ENCODE results near the gene RNASE1.

DNA sequence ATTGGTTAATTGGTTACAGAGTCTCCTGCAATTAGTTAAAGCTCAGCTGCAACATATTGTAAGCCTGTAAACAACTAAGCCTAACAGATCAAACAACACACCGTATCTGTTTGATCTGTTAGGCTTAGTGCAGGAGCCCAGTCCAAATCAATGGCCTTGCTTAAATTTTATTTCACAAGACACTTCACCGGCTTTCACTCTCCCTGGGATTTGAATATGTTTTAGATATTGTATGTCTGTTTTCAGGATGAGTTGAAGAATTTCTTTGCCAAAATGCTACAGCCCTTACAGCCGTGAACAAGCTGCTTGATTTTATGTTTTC is 5.5 kb upstream of the RNASE1 start:
- TF ChIP-seq, protein P1, sequence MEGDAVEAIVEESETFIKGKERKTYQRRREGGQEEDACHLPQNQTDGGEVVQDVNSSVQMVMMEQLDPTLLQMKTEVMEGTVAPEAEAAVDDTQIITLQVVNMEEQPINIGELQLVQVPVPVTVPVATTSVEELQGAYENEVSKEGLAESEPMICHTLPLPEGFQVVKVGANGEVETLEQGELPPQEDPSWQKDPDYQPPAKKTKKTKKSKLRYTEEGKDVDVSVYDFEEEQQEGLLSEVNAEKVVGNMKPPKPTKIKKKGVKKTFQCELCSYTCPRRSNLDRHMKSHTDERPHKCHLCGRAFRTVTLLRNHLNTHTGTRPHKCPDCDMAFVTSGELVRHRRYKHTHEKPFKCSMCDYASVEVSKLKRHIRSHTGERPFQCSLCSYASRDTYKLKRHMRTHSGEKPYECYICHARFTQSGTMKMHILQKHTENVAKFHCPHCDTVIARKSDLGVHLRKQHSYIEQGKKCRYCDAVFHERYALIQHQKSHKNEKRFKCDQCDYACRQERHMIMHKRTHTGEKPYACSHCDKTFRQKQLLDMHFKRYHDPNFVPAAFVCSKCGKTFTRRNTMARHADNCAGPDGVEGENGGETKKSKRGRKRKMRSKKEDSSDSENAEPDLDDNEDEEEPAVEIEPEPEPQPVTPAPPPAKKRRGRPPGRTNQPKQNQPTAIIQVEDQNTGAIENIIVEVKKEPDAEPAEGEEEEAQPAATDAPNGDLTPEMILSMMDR (conservative IDR thresholded peaks at IDR 0.05; ENCODE audit: low read length) = no peak
- no peak for TF ChIP-seq EZH2phosphoT487 (IDR thresholded peaks at IDR 0.05; ENCODE audit: borderline replicate concordance)
